WERI-Rb-1 (cell line): Measurements from ENCODE around the gene HOXC11.

Experiments
- DNase-seq: peaks from one replicate; pipeline ENCODE4 v3.0.0-alpha.2; 2020
- H3K27ac ChIP-seq: fragments of 250-450 bp; sonication (Bioruptor Pico); 2 replicates; pipeline ENCODE4 v1.5.1; 2020; ENCODE audit warnings: mild to moderate bottlenecking, moderate library complexity
- H3K27me3 ChIP-seq: fragments of 250-450 bp; sonication (Bioruptor Pico); 2 replicates; pipeline ENCODE4 v1.5.1; 2021; ENCODE audit warnings: mild to moderate bottlenecking, low read depth, moderate library complexity; ENCODE audit not compliant: insufficient read depth, severe bottlenecking
- H3K36me3 ChIP-seq: fragments of 250-450 bp; sonication (Bioruptor Pico); 2 replicates; pipeline ENCODE4 v1.5.1; 2020; ENCODE audit warnings: mild to moderate bottlenecking, moderate library complexity
- H3K4me3 ChIP-seq: 2 replicates; pipeline ENCODE4 v1.5.1; 2011; ENCODE audit warnings: low read depth, mild to moderate bottlenecking, control low read depth, low read length
- H3K9me3 ChIP-seq: fragments of 250-450 bp; sonication (Bioruptor Pico); 2 replicates; pipeline ENCODE4 v1.5.1; 2021; ENCODE audit warnings: mild to moderate bottlenecking, moderate library complexity; ENCODE audit not compliant: severe bottlenecking
- CTCF ChIP-seq: IDR thresholded peaks from 2 replicates; pipeline ENCODE4 v1.5.1; 2011; ENCODE audit warnings: low read depth, mild to moderate bottlenecking, control low read depth, inconsistent platforms, low read length

Gene HOXC11

GRCh38 chr12:54012631-54013409, 39.9 kb downstream of the HOXC11 start:
- Histone ChIP-seq H3K36me3 (no peaks in the 10 kb centered on the region), H3K9me3 (no peaks in the 10 kb centered on the region), H3K4me3 (no peak overlapping the region), H3K27me3 (no peaks in the 10 kb centered on the region), H3K27ac (peak overlapping the region; percentile 35)
- TF ChIP-seq CTCF, result peak; percentile 39; the same call in 1 of the 2 replicates
- no peak for DNase-seq

GRCh38 chr12:54014377-54015017, 41.6 kb downstream of the HOXC11 start:
- Histone ChIP-seq H3K9me3 (no peaks in the 10 kb centered on the region), H3K27me3 (no peaks in the 10 kb centered on the region), H3K36me3 (no peaks in the 10 kb centered on the region), H3K27ac (peak overlapping the region; percentile 60), H3K4me3 (no peak overlapping the region)
- no peak for TF ChIP-seq CTCF
- DNase-seq, result no peak

GRCh38 chr12:54015018-54015931, 42.3 kb downstream of the HOXC11 start:
- no peaks in the 10 kb centered on the region for H3K27me3 ChIP-seq
- no peak overlapping the region for H3K27ac ChIP-seq
- no peak for DNase-seq
- no peak overlapping the region for H3K4me3 ChIP-seq
- no peaks in the 10 kb centered on the region for H3K9me3 ChIP-seq
- H3K36me3 ChIP-seq, result no peaks in the 10 kb centered on the region; the same call in 1 of the 2 replicates
- TF ChIP-seq CTCF, result no peak

- no peak overlapping the region for H3K4me3 ChIP-seq
- H3K36me3 ChIP-seq, result no peaks in the 10 kb centered on the region; the same call in 1 of the 2 replicates
- DNase-seq, result no peak
- no peak overlapping the region for H3K27ac ChIP-seq
- no peaks in the 10 kb centered on the region for H3K27me3 ChIP-seq
- H3K9me3 ChIP-seq, result no peaks in the 10 kb centered on the region
- TF ChIP-seq CTCF, result no peak
These were observed 43.1 kb downstream of the HOXC11 start for GRCh38 chr12:54016051-54016450.

- no peaks in the 10 kb centered on the region; the same call in 1 of the 2 replicates for H3K36me3 ChIP-seq
- no peaks in the 10 kb centered on the region for H3K9me3 ChIP-seq
- TF ChIP-seq CTCF, result no peak
- peak overlapping the region; percentile 73 for H3K4me3 ChIP-seq
- H3K27me3 ChIP-seq, result no peaks in the 10 kb centered on the region
- H3K27ac ChIP-seq, result peak overlapping the region; percentile 97
- no peak for DNase-seq
These were observed 43.6 kb downstream of the HOXC11 start for GRCh38 chr12:54016478-54016964.
